ENCODE data around the gene POLD1. TPM values are rescaled to one million over a fixed set of nuclear protein-coding genes. Genes with fewer than 3 reads are reported as not detected.
A peak's percentile ranks its signal among the peaks of the same experiment; 100 is the strongest.

Gene POLD1
- total RNA-seq, 1 donor from 2014 or later: 10.6 TPM

DNA sequence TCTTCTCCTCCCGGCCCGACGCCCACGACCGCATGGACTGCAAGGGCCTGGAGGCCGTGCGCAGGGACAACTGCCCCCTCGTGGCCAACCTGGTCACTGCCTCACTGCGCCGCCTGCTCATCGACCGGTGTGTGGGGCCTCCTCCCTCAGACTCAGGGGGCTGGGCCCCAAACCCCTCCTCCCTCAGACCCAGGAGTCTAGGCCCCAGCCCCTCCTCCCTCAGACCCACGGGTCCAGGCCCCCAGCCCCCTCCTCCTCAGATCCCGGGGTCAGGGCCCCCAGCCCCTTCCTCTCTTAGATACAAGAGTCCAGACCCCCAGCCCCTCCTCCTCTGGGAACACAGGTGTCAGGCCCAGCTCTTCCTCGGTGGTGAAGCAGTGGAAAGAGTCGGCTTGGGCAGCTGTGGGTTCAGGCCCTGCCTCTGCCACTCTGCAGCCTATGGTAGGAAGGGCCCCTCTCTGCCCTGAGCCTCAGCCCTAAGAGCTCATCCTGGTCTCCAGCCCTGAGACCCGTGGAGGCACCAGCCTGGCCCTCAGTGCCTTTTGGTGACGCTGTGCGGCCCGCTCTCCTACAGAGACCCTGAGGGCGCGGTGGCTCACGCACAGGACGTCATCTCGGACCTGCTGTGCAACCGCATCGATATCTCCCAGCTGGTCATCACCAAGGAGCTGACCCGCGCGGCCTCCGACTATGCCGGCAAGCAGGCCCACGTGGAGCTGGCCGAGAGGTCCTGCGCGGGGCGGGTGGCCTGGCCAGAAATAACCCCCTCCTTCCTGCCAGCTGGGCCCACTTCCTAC, 30.9 kb downstream of the POLD1 start:
- intact Hi-C loops (cut with micrococcal nuclease): no loop called here
- ATAC-seq (peak; percentile 84), DNase-seq (peak; percentile 87)

- intact Hi-C loops (cut with micrococcal nuclease): no loop called here
- ATAC-seq: peak; percentile 9
- peak; percentile 47 for DNase-seq
These were observed 31.5 kb downstream of the POLD1 start for GRCh38 chr19:50415661-50416033.

DNA sequence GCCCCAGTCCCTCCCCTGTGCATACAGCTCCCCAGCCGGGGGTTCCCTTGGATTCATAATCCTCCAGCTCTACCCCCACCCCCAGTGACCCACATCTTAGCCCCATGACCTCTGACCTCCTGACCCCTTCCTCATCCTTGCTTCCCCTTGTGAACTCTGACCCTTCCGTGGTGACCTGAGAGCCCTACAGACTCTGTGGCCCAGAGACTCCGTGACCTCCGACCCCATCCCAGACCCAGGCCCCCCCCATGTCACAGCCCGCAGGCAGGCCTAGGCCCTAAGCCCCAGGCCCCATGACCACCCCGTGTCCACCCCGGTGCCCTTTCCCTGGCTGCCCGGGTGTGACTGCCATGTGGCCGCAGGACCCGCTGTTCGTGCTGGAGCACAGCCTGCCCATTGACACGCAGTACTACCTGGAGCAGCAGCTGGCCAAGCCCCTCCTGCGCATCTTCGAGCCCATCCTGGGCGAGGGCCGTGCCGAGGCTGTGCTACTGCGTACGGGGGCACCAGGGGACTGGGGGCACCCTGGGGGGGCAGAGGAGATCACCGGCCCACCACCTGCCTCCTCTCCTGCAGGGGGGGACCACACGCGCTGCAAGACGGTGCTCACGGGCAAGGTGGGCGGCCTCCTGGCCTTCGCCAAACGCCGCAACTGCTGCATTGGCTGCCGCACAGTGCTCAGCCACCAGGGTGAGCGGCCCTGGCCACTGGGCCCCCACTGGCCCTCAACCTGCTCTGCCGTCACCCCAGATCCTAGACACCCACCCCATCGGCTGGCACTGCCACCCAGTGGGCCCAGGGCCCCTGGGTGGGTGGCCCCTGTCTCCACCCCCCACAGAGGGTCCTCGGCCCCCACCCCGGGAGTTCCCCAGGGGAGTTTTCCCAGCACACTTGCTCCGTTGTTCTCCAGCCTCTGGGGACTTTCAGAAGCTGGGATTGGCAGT, 32.2 kb downstream of the POLD1 start:
- no peak for ATAC-seq
- no peak for DNase-seq
- intact Hi-C loops (cut with micrococcal nuclease): no loop called here

DNA sequence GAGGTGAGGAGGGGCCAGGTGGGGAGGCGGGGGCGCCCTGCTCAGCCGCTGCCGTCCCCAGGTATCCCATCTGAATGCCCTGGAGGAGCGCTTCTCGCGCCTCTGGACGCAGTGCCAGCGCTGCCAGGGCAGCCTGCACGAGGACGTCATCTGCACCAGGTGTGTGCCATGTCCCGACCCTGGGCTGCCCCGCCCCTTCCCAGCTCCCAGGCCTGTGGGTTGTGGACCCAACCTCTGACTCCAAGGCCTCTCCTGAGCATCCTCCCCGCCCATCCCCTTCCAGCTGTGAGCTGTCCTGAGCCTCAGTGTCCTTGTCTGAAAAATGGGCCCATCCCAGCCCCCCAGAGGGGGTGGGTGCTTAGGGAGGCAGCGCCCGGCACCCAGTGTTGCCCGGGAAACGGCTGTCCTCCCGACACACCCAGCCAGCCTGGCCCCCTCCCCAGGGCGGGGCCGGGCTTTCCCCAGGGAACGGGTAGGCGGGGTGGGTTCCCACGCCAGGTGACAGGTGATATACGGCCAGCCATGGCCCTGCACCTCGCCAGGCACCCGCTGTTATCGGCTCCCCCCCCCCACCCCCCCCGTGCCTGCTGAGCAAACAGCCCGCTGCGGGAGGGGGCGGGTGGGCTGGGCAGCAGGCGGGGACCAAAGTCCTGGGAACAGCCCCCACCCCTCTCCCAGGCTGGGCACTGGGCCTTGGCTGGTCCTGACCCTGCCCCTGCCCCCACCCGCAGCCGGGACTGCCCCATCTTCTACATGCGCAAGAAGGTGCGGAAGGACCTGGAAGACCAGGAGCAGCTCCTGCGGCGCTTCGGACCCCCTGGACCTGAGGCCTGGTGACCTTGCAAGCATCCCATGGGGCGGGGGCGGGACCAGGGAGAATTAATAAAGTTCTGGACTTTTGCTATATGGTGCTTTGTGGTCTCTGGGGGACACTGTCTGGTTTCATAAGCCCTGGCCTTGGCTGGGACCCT, 33.2 kb downstream of the POLD1 start:
- DNase-seq (no peak), ATAC-seq (no peak)
- intact Hi-C loops (cut with micrococcal nuclease): no loop called here

- intact Hi-C loops (cut with micrococcal nuclease): no loop called here
- DNase-seq (no peak), ATAC-seq (peak; percentile 34)
These were observed 34.3 kb downstream of the POLD1 start, which contains the start of gene SPIB for GRCh38 chr19:50418176-50419021. TSS of gene SPIB (plus strand) at chr19:50418938. CDS start at chr19:50418963, 25 bp downstream.

GRCh38 chr19:50419022-50419579, 35.0 kb downstream of the POLD1 start:
- intact Hi-C loops (cut with micrococcal nuclease): no loop called here
- ATAC-seq (no peak), DNase-seq (no peak)

- ATAC-seq: no peak
- intact Hi-C loops (cut with micrococcal nuclease): no loop called here
- DNase-seq: no peak
These were observed 35.5 kb downstream of the POLD1 start for GRCh38 chr19:50419580-50420035.

GRCh38 chr19:50420127-50420526, 36.0 kb downstream of the POLD1 start:
- DNase-seq: no peak
- intact Hi-C loops (cut with micrococcal nuclease): no loop called here
- ATAC-seq: no peak

DNA sequence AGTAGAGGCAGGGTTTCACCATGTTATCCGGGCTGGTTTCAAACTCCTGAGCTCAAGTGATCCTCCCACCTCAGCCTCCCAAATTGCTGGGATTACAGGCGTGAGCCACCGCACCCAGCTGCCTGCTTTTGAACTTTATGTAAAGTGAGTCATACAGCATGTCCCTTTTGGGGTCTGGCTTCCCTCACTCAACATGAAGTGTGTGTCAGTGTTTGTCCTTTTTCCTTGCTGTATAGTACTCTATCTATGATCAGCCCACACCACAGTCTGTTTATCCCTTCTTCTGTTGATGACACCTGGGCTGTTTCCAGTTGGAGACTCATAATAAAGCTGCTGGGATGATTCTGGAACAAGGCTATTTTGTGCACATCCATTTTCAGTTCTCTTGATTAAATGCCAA, 36.7 kb downstream of the POLD1 start:
- ATAC-seq: no peak
- intact Hi-C loops (cut with micrococcal nuclease): no loop called here
- no peak for DNase-seq

- intact Hi-C loops (cut with micrococcal nuclease): no loop called here
- DNase-seq: no peak
- no peak for ATAC-seq
These were observed 38.5 kb downstream of the POLD1 start for GRCh38 chr19:50422397-50423278.

GRCh38 chr19:50423279-50424113, 39.3 kb downstream of the POLD1 start:
- intact Hi-C loops (cut with micrococcal nuclease): no loop called here
- no peak for DNase-seq

DNA sequence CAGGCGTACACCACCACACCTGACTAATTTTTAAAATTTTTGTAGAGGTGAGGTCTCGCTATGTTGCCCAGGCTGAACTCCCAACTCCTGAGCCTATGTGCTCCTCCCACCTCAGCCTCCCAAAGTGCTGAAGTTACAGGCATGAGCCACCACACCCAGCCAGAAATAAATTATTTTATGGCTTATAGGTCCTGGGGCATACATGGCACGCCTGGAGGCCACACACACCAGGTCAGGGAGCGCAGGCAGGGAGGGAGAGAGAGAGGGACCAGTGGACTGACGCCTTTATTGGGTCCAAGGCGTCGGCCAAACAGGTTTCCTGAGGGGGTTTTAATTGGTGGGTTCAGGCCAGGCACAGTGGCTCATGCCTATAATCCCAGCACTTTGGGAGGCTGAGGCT, 41.4 kb downstream of the POLD1 start:
- intact Hi-C loops (cut with micrococcal nuclease): no loop called here
- DNase-seq (no peak), ATAC-seq (no peak)

More at GRCh38 chr19:50423279-50424113, 39.3 kb downstream of the POLD1 start:
- no peak for ATAC-seq

GRCh38 chr19:50427318-50427925, 43.3 kb downstream of the POLD1 start:
- intact Hi-C loops (cut with micrococcal nuclease): no loop called here
- no peak for DNase-seq
- ATAC-seq: no peak

DNA sequence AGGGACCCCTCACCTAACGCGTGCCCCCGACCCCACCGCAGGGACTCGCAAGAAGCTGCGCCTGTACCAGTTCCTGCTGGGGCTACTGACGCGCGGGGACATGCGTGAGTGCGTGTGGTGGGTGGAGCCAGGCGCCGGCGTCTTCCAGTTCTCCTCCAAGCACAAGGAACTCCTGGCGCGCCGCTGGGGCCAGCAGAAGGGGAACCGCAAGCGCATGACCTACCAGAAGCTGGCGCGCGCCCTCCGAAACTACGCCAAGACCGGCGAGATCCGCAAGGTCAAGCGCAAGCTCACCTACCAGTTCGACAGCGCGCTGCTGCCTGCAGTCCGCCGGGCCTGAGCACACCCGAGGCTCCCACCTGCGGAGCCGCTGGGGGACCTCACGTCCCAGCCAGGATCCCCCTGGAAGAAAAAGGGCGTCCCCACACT, 43.9 kb downstream of the POLD1 start:
- intact Hi-C loops (cut with micrococcal nuclease): no loop called here
- DNase-seq: peak; percentile 89
- peak; percentile 63 for ATAC-seq

DNA sequence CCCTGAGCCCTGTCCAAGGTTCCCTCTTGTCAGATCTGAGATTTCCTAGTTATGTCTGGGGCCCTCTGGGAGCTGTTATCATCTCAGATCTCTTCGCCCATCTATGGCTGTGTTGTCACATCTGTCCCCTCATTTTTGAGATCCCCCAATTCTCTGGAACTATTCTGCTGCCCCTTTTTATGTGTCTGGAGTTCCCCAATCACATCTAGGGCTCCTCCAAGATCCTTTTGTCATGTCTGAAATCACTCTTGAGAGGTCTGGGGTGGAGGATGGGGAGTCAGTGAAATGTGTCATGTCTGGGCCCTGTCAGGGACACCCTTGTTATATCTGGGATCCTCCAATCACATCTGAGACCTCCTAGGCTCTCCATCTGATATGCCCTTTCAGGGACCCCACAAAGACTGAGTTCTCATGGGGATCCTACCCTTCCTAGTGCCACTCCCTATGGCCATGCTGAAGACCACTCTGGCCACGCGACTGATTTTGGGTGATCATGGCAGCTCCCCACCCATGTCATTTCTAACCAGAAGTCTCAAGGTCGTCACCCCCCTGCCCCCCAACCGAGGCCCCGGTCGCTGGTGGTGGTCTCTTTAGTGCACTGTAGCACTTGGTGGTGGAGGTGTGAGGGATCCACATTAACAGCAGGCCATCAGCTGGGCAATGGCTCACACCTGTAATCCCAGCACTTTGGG, 44.8 kb downstream of the POLD1 start:
- no peak for DNase-seq
- intact Hi-C loops (cut with micrococcal nuclease): no loop called here
- no peak for ATAC-seq

Data from left ventricle myocardium superior (tissue), 1 donor.